Measurements from ENCODE around the gene SDK2. TPM values are rescaled to one million over a fixed set of nuclear protein-coding genes. Genes with fewer than 3 reads are reported as not detected.

SDK2 gene
- total RNA-seq, 6 experiments from 2014 or later = 0.11 to 0.46 (median 0.25) TPM

- no peaks in the 10 kb centered on the region for H3K9me3 ChIP-seq
- no peaks in the 10 kb centered on the region for H3K36me3 ChIP-seq
- H3K4me3 ChIP-seq = no peak overlapping the region
- intact Hi-C loops (cut with DNase I) = no loop called here
- TF ChIP-seq CTCF (IDR thresholded peaks at IDR 0.05) (no peak), POLR2A (IDR thresholded peaks at IDR 0.05) (no peak)
- 63% methylated on average over 3 of the region's 7 CpGs for WGBS (ENCODE audit: insufficient coverage, low coverage, low lambda C conversion rate, missing lambda C conversion rate)
- H3K27me3 ChIP-seq = no peaks in the 10 kb centered on the region
- H3K27ac ChIP-seq = no peak overlapping the region
- no peaks in the 10 kb centered on the region for H3K4me1 ChIP-seq
- no peak for ATAC-seq
- no peak for DNase-seq
These were observed 19.2 kb downstream of the SDK2 start for GRCh38 chr17:73625006-73625405.

DNA sequence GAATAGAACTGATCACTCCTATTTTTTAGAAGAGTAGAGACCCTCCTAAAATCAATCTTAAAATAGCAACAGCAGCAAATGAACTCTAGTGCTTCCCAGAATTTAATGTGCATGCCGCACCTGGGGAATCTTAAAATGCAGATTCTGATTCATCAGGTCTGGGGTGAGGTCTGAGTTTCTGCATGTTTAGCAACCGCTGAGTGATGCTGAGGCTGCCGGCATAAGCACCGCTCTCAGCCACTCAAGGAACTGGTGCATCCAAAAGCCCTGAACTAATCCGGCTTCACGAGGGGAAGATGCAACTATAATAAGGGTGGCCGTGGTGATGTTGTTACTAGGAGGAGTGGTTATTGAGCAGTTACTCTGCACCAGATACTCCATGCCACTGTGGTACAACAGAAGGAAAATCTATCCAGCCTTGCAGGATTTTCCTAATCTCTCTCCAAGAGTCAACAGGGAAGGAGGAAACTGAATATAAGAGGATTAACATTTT is 19.7 kb downstream of the SDK2 start:
- Histone ChIP-seq H3K36me3 (no peaks in the 10 kb centered on the region), H3K27ac (no peak overlapping the region), H3K4me1 (no peaks in the 10 kb centered on the region), H3K9me3 (no peaks in the 10 kb centered on the region), H3K27me3 (no peaks in the 10 kb centered on the region), H3K4me3 (no peak overlapping the region)
- ATAC-seq (no peak), DNase-seq (no peak)
- intact Hi-C loops (cut with DNase I) = no loop called here
- 69% methylated on average over 6 of the region's 7 CpGs for WGBS (ENCODE audit: insufficient coverage, low coverage, low lambda C conversion rate, missing lambda C conversion rate)
- TF ChIP-seq POLR2A (IDR thresholded peaks at IDR 0.05) = no peak
- TF ChIP-seq CTCF (IDR thresholded peaks at IDR 0.05) = no peak

DNA sequence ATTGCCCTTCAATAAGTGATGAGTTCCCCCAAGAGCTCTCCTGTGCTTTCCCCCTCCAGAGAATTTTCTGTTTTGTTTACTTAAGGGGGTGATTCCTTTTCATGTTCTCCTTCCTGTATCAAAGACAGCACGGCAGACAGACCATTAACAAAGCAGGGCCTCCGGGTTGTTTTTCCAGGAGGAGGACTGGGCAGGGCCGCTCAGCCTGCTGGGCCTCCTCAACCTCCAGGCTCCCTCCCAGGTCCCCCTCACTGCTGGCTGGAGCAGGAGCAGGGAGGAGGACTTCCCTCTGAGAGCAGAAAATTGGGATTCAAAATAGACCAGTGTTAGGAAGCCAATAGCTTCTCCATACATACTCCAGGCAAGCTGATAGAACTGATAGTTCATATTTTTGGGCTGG is 20.4 kb downstream of the SDK2 start:
- H3K4me3 ChIP-seq = no peak overlapping the region
- 46% methylated on average over 3 of the region's 3 CpGs for WGBS (ENCODE audit: insufficient coverage, low coverage, low lambda C conversion rate, missing lambda C conversion rate)
- no peaks in the 10 kb centered on the region for H3K36me3 ChIP-seq
- no peaks in the 10 kb centered on the region for H3K27me3 ChIP-seq
- intact Hi-C loops (cut with DNase I) = no loop called here
- TF ChIP-seq POLR2A (IDR thresholded peaks at IDR 0.05) (no peak), CTCF (IDR thresholded peaks at IDR 0.05) (no peak)
- DNase-seq (no peak), ATAC-seq (no peak)
- no peaks in the 10 kb centered on the region for H3K4me1 ChIP-seq
- H3K9me3 ChIP-seq = no peaks in the 10 kb centered on the region
- no peak overlapping the region for H3K27ac ChIP-seq

GRCh38 chr17:73623247-73623646 is 21.0 kb downstream of the SDK2 start:
- ATAC-seq = no peak
- DNase-seq = no peak
- WGBS (ENCODE audit: insufficient coverage, low coverage, low lambda C conversion rate, missing lambda C conversion rate) = 55% methylated on average over 1 of the region's 2 CpGs
- TF ChIP-seq POLR2A (IDR thresholded peaks at IDR 0.05) (no peak), CTCF (IDR thresholded peaks at IDR 0.05) (no peak)
- intact Hi-C loops (cut with DNase I) = no loop called here
- H3K4me3 ChIP-seq = no peak overlapping the region
- H3K36me3 ChIP-seq = no peaks in the 10 kb centered on the region
- no peaks in the 10 kb centered on the region for H3K4me1 ChIP-seq
- H3K27me3 ChIP-seq = no peaks in the 10 kb centered on the region
- no peak overlapping the region for H3K27ac ChIP-seq
- no peaks in the 10 kb centered on the region for H3K9me3 ChIP-seq

GRCh38 chr17:73622381-73622780 is 21.9 kb downstream of the SDK2 start:
- WGBS (ENCODE audit: insufficient coverage, low coverage, low lambda C conversion rate, missing lambda C conversion rate) = 95% methylated on average over 3 of the region's 3 CpGs
- Histone ChIP-seq H3K4me1 (no peaks in the 10 kb centered on the region), H3K9me3 (no peaks in the 10 kb centered on the region), H3K36me3 (no peaks in the 10 kb centered on the region), H3K27ac (no peak overlapping the region), H3K4me3 (no peak overlapping the region), H3K27me3 (no peaks in the 10 kb centered on the region)
- intact Hi-C loops (cut with DNase I) = no loop called here
- TF ChIP-seq POLR2A (IDR thresholded peaks at IDR 0.05) (no peak), CTCF (IDR thresholded peaks at IDR 0.05) (no peak)
- no peak for DNase-seq
- ATAC-seq = no peak

Data from right lobe of liver (tissue), 6 donors.